Mesendoderm (in vitro differentiated cells): Measurements from ENCODE around the gene ZNF189.

Experiments
- DNase-seq: peaks from one replicate; pipeline ENCODE4 v3.0.0; 2013
- H2AK5ac ChIP-seq: 2 replicates; pipeline ENCODE4 v1.6.1; 2013; ENCODE audit warnings: low read length, inconsistent platforms
- H2BK120ac ChIP-seq: 2 replicates; pipeline ENCODE4 v1.6.1; 2013; ENCODE audit warnings: low read depth, mild to moderate bottlenecking, low read length, moderate library complexity, mixed read lengths
- H2BK15ac ChIP-seq: replicated peaks from 2 replicates; pipeline ENCODE4 v1.6.1; 2013; ENCODE audit warnings: low read depth, mild to moderate bottlenecking, moderate library complexity
- H2BK5ac ChIP-seq: 2 replicates; pipeline ENCODE4 v1.6.1; 2013; ENCODE audit warnings: low read length, inconsistent platforms
- H3K18ac ChIP-seq: 2 replicates; pipeline ENCODE4 v1.6.1; 2013; ENCODE audit warnings: mild to moderate bottlenecking, low read length, mixed read lengths
- H3K23ac ChIP-seq: one replicate; pipeline ENCODE4 v1.6.1; 2013; ENCODE audit warnings: low read length
- H3K27ac ChIP-seq: 2 replicates; pipeline ENCODE4 v1.5.1; 2013; ENCODE audit warnings: low read depth, mild to moderate bottlenecking, inconsistent platforms, low read length, moderate library complexity
- H3K27me3 ChIP-seq: 2 replicates; pipeline ENCODE4 v1.6.1; 2013; ENCODE audit warnings: low read length, control low read depth, mild to moderate bottlenecking, inconsistent platforms; ENCODE audit not compliant: insufficient read depth, poor library complexity
- H3K36me3 ChIP-seq: 2 replicates; pipeline ENCODE4 v1.6.1; 2013; ENCODE audit warnings: low read length, inconsistent platforms; ENCODE audit not compliant: control insufficient read depth, insufficient read depth
- H3K4ac ChIP-seq: one replicate; pipeline ENCODE4 v1.6.1; 2013; ENCODE audit warnings: low read depth, mild to moderate bottlenecking, low read length, moderate library complexity
- H3K4me1 ChIP-seq: 2 replicates; pipeline ENCODE4 v1.6.1; 2013; ENCODE audit warnings: low read depth, low read length, inconsistent platforms; ENCODE audit not compliant: control insufficient read depth
- H3K4me2 ChIP-seq: 2 replicates; pipeline ENCODE4 v1.6.1; 2013; ENCODE audit warnings: low read length
- H3K4me3 ChIP-seq: 2 replicates; pipeline ENCODE4 v1.5.1; 2013; ENCODE audit warnings: mild to moderate bottlenecking, low read length
- H3K56ac ChIP-seq: one replicate; pipeline ENCODE4 v1.6.1; 2013; ENCODE audit warnings: low read length
- H3K79me1 ChIP-seq: 2 replicates; pipeline ENCODE4 v1.6.1; 2013; ENCODE audit warnings: low read length, inconsistent platforms
- H3K79me2 ChIP-seq: 2 replicates; pipeline ENCODE4 v1.6.1; 2013; ENCODE audit warnings: mild to moderate bottlenecking, low read length; ENCODE audit not compliant: control insufficient read depth, insufficient read depth
- H3K9ac ChIP-seq: 2 replicates; pipeline ENCODE4 v1.6.1; 2013; ENCODE audit warnings: low read length, inconsistent platforms
- H4K5ac ChIP-seq: one replicate; pipeline ENCODE4 v1.6.1; 2013; ENCODE audit warnings: low read length
- H4K8ac ChIP-seq: one replicate; pipeline ENCODE4 v1.6.1; 2013; ENCODE audit warnings: low read depth, mild to moderate bottlenecking, control low read depth, low read length, moderate library complexity
- WGBS: extraction: QIAGEN DNeasy Blood & Tissue Kit; methylation state at CpG from one replicate; pipeline ENCODE4 v1.1.7; 2013; ENCODE audit warnings: low lambda C conversion rate, missing lambda C conversion rate; ENCODE audit not compliant: insufficient coverage; ENCODE audit errors: extremely low coverage; 5-methylcytosine and 5-hydroxymethylcytosine counted together

Gene ZNF189

GRCh38 chr9:101393135-101393534 lies 5.5 kb upstream of the ZNF189 start:
- Histone ChIP-seq H3K79me2 (peaks cover 48% of the 10 kb centered on the region), H3K18ac (no peak overlapping the region), H3K56ac (no peak overlapping the region), H4K8ac (no peak overlapping the region), H3K27me3 (no peaks in the 10 kb centered on the region), H2BK5ac (no peak overlapping the region), H2BK120ac (no peak overlapping the region), H3K9ac (no peak overlapping the region), H3K4me2 (no peak overlapping the region), H3K36me3 (peaks cover 1% of the 10 kb centered on the region), H2BK15ac (no peak overlapping the region), H3K4me3 (no peak overlapping the region), H2AK5ac (no peak overlapping the region), H3K79me1 (peaks cover 7% of the 10 kb centered on the region), H3K4me1 (no peaks in the 10 kb centered on the region), H4K5ac (no peak overlapping the region), H3K23ac (no peak overlapping the region), H3K4ac (no peak overlapping the region), H3K27ac (no peak overlapping the region)
- WGBS: no CpG with 5 or more reads among the region's 3 CpGs
- no peak for DNase-seq

DNA sequence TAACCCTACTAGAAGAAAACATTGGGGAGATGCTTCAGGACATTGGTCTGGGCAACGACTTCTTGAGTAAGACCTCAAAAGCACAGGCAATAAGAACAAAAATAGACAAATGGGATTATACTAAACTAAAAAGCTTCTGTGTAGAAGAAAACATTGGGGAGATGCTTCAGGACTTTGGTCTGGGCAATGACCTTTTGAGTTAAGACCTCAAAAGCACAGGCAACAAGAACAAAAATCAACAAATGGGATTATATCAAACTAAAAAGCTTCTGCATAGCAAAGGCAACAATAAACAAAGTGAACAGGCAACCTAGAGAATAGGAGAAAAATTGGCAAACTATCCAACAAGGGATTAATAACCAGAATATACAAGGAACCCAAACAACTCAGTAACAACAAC lies 4.0 kb upstream of the ZNF189 start:
- H2BK120ac ChIP-seq: no peak overlapping the region
- H4K8ac ChIP-seq: no peak overlapping the region
- H3K18ac ChIP-seq: no peak overlapping the region
- no peak overlapping the region for H2AK5ac ChIP-seq
- no peak for DNase-seq
- H3K27me3 ChIP-seq: no peaks in the 10 kb centered on the region
- peaks cover 53% of the 10 kb centered on the region for H3K79me2 ChIP-seq
- no peak overlapping the region for H4K5ac ChIP-seq
- H3K9ac ChIP-seq: no peak overlapping the region
- H3K4me2 ChIP-seq: no peak overlapping the region
- H3K79me1 ChIP-seq: peaks cover 8% of the 10 kb centered on the region
- no peak overlapping the region for H3K27ac ChIP-seq
- H3K23ac ChIP-seq: no peak overlapping the region
- H3K4me3 ChIP-seq: no peak overlapping the region
- no peak overlapping the region for H2BK15ac ChIP-seq
- no peak overlapping the region for H2BK5ac ChIP-seq
- H3K4ac ChIP-seq: no peak overlapping the region
- WGBS: no CpG with 5 or more reads among the region's 1 CpG
- H3K56ac ChIP-seq: no peak overlapping the region
- H3K4me1 ChIP-seq: peaks cover under 1% of the 10 kb centered on the region
- H3K36me3 ChIP-seq: peaks cover 1% of the 10 kb centered on the region

- peaks cover 6% of the 10 kb centered on the region for H3K4me1 ChIP-seq
- peak overlapping the region; percentile 83 for H3K56ac ChIP-seq
- WGBS: no CpG with 5 or more reads among the region's 4 CpGs
- H3K23ac ChIP-seq: no peak overlapping the region
- no peak overlapping the region for H2BK5ac ChIP-seq
- no peak overlapping the region for H2BK15ac ChIP-seq
- peaks cover 1% of the 10 kb centered on the region for H3K36me3 ChIP-seq
- no peak overlapping the region for H3K18ac ChIP-seq
- H3K4me3 ChIP-seq: peak overlapping the region; percentile 60
- H3K27ac ChIP-seq: no peak overlapping the region
- no peak overlapping the region for H4K8ac ChIP-seq
- peak overlapping the region; percentile 37 for H3K4me2 ChIP-seq
- H2AK5ac ChIP-seq: no peak overlapping the region
- H3K27me3 ChIP-seq: no peaks in the 10 kb centered on the region
- peak overlapping the region; percentile 73 for H3K9ac ChIP-seq
- H3K79me2 ChIP-seq: peaks cover 46% of the 10 kb centered on the region
- H3K79me1 ChIP-seq: peaks cover 7% of the 10 kb centered on the region
- H3K4ac ChIP-seq: no peak overlapping the region
- no peak overlapping the region for H2BK120ac ChIP-seq
- H4K5ac ChIP-seq: no peak overlapping the region
- DNase-seq: no peak
Measured at GRCh38 chr9:101397746-101398067, 944 bp upstream of the ZNF189 start.

DNA sequence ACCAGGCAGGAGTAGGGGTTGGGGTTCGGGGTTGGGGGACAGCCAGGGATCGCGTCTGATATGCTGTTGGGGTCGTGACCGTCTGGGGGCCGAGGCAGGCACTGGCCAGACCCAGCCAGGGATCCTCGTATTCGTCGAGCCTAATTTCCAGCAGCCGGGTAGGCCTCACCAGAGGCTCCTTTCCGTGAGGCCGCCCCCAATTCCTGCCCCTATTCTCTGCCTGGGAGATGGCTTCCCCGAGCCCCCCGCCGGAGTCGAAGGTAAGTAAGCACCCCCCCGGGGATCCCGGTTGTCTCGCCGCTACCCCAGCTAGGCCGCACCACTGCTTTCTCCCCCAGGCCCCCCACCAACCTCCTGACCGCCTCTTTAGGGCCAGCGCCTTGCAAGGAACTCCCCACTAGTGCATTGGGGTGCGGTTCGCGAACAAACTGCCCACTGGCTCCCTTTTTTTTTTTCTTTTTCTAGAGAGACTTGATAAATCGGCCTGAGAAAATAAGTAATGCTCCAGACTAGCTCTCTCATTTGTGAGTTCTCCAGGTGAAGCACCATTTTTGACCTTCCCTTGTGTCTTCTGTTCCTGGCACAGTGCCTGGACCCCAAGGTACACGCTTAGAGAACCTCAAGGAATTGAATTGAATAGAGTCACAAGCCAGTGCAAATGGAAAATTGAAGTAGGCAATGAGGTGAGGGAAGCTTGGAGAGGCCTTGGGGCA lies 435 bp downstream of the ZNF189 start:
- H3K4me3 ChIP-seq: peak overlapping the region; percentile 59
- DNase-seq: no peak
- H3K9ac ChIP-seq: peak overlapping the region; percentile 72
- peak overlapping the region; percentile 91 for H3K18ac ChIP-seq
- H3K23ac ChIP-seq: no peak overlapping the region
- no peak overlapping the region for H2BK15ac ChIP-seq
- no peak overlapping the region for H4K8ac ChIP-seq
- peaks cover 7% of the 10 kb centered on the region for H3K79me1 ChIP-seq
- no CpG with 5 or more reads among the region's 28 CpGs for WGBS
- H3K4ac ChIP-seq: peak overlapping the region; percentile 74
- H2BK120ac ChIP-seq: no peak overlapping the region
- H3K36me3 ChIP-seq: peaks cover 1% of the 10 kb centered on the region
- peak overlapping the region; percentile 80 for H3K56ac ChIP-seq
- H3K4me1 ChIP-seq: peaks cover 6% of the 10 kb centered on the region
- no peak overlapping the region for H2AK5ac ChIP-seq
- no peaks in the 10 kb centered on the region for H3K27me3 ChIP-seq
- H3K27ac ChIP-seq: no peak overlapping the region
- no peak overlapping the region for H2BK5ac ChIP-seq
- peaks cover 35% of the 10 kb centered on the region for H3K79me2 ChIP-seq
- H4K5ac ChIP-seq: no peak overlapping the region
- peak overlapping the region; percentile 41 for H3K4me2 ChIP-seq

DNA sequence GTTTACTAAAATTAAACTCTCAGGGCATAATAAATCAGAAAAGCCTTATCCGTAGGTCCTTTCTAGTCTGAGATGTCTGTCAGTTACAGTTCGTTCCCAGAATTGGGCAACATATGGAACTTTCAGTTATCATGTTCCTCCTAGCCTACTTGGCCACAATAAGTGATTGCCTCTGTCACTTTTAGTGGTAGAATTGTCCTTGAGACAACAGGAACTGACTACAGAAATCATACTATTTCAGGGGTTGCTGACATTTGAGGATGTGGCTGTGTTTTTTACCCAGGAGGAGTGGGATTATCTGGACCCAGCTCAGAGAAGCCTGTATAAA lies 956 bp downstream of the ZNF189 start:
- Histone ChIP-seq H2BK5ac (no peak overlapping the region), H3K79me1 (peaks cover 5% of the 10 kb centered on the region), H2BK15ac (no peak overlapping the region), H2AK5ac (no peak overlapping the region), H3K4ac (no peak overlapping the region), H3K4me1 (peaks cover 6% of the 10 kb centered on the region), H3K4me3 (peak overlapping the region; percentile 59), H3K23ac (no peak overlapping the region), H2BK120ac (no peak overlapping the region), H3K9ac (peak overlapping the region; percentile 72), H3K79me2 (peaks cover 30% of the 10 kb centered on the region), H3K27me3 (no peaks in the 10 kb centered on the region), H4K5ac (no peak overlapping the region), H3K36me3 (no peaks in the 10 kb centered on the region), H4K8ac (no peak overlapping the region), H3K27ac (no peak overlapping the region), H3K4me2 (peak overlapping the region; percentile 41), H3K18ac (no peak overlapping the region), H3K56ac (peak overlapping the region; percentile 80)
- WGBS: no CpG with 5 or more reads among the region's 2 CpGs
- DNase-seq: no peak

- Histone ChIP-seq H2AK5ac (no peak overlapping the region), H3K79me1 (peaks cover 5% of the 10 kb centered on the region), H2BK5ac (no peak overlapping the region), H4K5ac (no peak overlapping the region), H4K8ac (no peak overlapping the region), H3K27me3 (no peaks in the 10 kb centered on the region), H2BK120ac (no peak overlapping the region), H3K36me3 (no peaks in the 10 kb centered on the region), H3K4me2 (peak overlapping the region; percentile 3), H3K4ac (no peak overlapping the region), H3K4me1 (peaks cover 6% of the 10 kb centered on the region), H2BK15ac (no peak overlapping the region), H3K56ac (no peak overlapping the region), H3K79me2 (peaks cover 27% of the 10 kb centered on the region), H3K4me3 (no peak overlapping the region), H3K23ac (no peak overlapping the region), H3K9ac (peak overlapping the region; percentile 3), H3K18ac (no peak overlapping the region), H3K27ac (no peak overlapping the region)
- no CpG with 5 or more reads among the region's 5 CpGs for WGBS
- DNase-seq: no peak
Measured at GRCh38 chr9:101400120-101400519, 1.5 kb downstream of the ZNF189 start.
